Neutrophil (primary cell): ENCODE results near the gene CNTROB.

Experiments
- H3K27ac ChIP-seq: fragments of 200-600 bp; sonication (generic); 2 replicates; pipeline ENCODE4 v1.5.1; 2016; ENCODE audit warnings: mild to moderate bottlenecking, moderate library complexity
- H3K27me3 ChIP-seq: fragments of 200-600 bp; sonication (generic); 2 replicates; pipeline ENCODE4 v1.6.0; 2016; ENCODE audit warnings: mild to moderate bottlenecking
- H3K36me3 ChIP-seq: fragments of 200-600 bp; sonication (generic); 2 replicates; pipeline ENCODE4 v1.5.1; 2017
- H3K4me1 ChIP-seq, 2 experiments: fragments of 200-600 bp in 1 of 2; sonication (generic) in 1 of 2; 1 replicate in 1 of 2; 2 replicates in 1 of 2; pipeline versions ENCODE4 v1.5.1 to v1.6.1; 2013 to 2016; ENCODE audit warnings: low read depth in 1 of 2, low read length in 1 of 2, mild to moderate bottlenecking in 1 of 2, moderate library complexity in 1 of 2; ENCODE audit not compliant: control insufficient read depth in 1 of 2, insufficient read depth in 1 of 2
- H3K4me3 ChIP-seq, 2 experiments: fragments of 200-600 bp in 1 of 2; sonication (generic) in 1 of 2; 1 replicate in 1 of 2; 2 replicates in 1 of 2; pipeline ENCODE4 v1.5.1; 2013 to 2016; ENCODE audit warnings: low read depth in 1 of 2, low read length in 1 of 2, mild to moderate bottlenecking in 1 of 2, moderate library complexity in 1 of 2
- H3K9me3 ChIP-seq: fragments of 200-600 bp; sonication (generic); 2 replicates; pipeline ENCODE4 v1.5.1; 2016
- TF ChIP-seq, protein P1 (sequence below): fragments of 200-600 bp; sonication (generic); IDR thresholded peaks from 2 replicates; pipeline ENCODE4 v1.5.1; 2016; ENCODE audit warnings: antibody characterized with exemption

CNTROB gene

GRCh38 chr17:7982666-7983065, 50.7 kb downstream of the CNTROB start:
- Histone ChIP-seq H3K27me3 (no peaks in the 10 kb centered on the region), H3K4me3 (no peak overlapping the region), H3K36me3 (no peaks in the 10 kb centered on the region), H3K27ac (no peak overlapping the region), H3K4me1 (no peaks in the 10 kb centered on the region), H3K9me3 (no peaks in the 10 kb centered on the region)
- TF ChIP-seq, protein P1, sequence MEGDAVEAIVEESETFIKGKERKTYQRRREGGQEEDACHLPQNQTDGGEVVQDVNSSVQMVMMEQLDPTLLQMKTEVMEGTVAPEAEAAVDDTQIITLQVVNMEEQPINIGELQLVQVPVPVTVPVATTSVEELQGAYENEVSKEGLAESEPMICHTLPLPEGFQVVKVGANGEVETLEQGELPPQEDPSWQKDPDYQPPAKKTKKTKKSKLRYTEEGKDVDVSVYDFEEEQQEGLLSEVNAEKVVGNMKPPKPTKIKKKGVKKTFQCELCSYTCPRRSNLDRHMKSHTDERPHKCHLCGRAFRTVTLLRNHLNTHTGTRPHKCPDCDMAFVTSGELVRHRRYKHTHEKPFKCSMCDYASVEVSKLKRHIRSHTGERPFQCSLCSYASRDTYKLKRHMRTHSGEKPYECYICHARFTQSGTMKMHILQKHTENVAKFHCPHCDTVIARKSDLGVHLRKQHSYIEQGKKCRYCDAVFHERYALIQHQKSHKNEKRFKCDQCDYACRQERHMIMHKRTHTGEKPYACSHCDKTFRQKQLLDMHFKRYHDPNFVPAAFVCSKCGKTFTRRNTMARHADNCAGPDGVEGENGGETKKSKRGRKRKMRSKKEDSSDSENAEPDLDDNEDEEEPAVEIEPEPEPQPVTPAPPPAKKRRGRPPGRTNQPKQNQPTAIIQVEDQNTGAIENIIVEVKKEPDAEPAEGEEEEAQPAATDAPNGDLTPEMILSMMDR, result no peak

DNA sequence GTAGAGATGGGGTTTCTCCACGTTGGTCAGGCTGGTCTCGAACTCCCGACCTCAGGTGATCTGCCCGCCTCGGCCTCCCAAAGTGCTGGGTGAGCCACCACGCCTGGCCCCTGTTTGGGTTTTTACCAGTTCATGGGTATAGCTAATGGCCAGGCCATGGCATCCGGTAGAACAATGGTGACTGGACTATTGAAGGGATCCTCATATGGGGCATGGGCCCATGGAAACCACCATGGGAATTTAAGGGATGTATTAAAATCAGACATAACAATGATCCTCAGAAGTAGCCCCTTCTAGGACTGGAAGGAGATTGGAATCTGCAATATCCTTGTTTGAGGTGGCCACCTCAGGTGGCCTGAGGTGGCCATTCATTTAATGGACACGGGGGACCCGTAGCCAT, 52.9 kb downstream of the CNTROB start:
- Histone ChIP-seq H3K27ac (no peak overlapping the region), H3K36me3 (no peaks in the 10 kb centered on the region), H3K4me1 (peaks cover 8 to 11% of the 10 kb centered on the region in 2 experiments), H3K27me3 (no peaks in the 10 kb centered on the region), H3K4me3 (no peak overlapping the region), H3K9me3 (no peaks in the 10 kb centered on the region)
- TF ChIP-seq, protein P1, result no peak

GRCh38 chr17:7987112-7987893, 55.3 kb downstream of the CNTROB start:
- H3K27ac ChIP-seq, result no peak overlapping the region
- no peak overlapping the region for H3K4me3 ChIP-seq
- TF ChIP-seq, protein P1, result no peak
- peaks cover 12 to 21% of the 10 kb centered on the region in 2 experiments for H3K4me1 ChIP-seq
- H3K27me3 ChIP-seq, result no peaks in the 10 kb centered on the region
- H3K36me3 ChIP-seq, result no peaks in the 10 kb centered on the region
- no peaks in the 10 kb centered on the region for H3K9me3 ChIP-seq

DNA sequence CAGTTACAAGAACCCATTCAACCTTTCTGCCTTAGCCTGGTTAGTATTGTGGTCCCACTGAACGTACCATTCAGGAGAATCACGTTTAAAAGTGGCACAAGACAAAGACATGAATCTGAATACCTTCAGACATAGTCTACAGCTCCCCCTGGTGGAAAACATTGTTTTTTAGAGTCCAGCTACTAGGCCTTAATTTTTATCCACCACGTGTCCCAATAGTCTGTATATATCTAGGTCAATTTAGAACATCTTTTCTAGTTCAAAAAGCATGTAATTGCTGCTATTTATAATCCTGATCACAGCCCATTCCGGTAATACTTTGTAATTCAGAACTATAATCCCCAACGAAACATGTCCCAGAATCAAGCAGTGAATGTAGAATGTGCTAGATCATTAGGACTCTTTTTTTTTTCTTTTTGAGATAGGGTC, 56.8 kb downstream of the CNTROB start:
- H3K27ac ChIP-seq, result peak overlapping the region; percentile 77
- no peaks in the 10 kb centered on the region for H3K9me3 ChIP-seq
- H3K4me1 ChIP-seq, result peaks cover 12 to 21% of the 10 kb centered on the region in 2 experiments
- no peaks in the 10 kb centered on the region for H3K36me3 ChIP-seq
- H3K4me3 ChIP-seq, result no peak overlapping the region
- TF ChIP-seq, protein P1, result peak; percentile 75
- peaks cover 5% of the 10 kb centered on the region for H3K27me3 ChIP-seq

DNA sequence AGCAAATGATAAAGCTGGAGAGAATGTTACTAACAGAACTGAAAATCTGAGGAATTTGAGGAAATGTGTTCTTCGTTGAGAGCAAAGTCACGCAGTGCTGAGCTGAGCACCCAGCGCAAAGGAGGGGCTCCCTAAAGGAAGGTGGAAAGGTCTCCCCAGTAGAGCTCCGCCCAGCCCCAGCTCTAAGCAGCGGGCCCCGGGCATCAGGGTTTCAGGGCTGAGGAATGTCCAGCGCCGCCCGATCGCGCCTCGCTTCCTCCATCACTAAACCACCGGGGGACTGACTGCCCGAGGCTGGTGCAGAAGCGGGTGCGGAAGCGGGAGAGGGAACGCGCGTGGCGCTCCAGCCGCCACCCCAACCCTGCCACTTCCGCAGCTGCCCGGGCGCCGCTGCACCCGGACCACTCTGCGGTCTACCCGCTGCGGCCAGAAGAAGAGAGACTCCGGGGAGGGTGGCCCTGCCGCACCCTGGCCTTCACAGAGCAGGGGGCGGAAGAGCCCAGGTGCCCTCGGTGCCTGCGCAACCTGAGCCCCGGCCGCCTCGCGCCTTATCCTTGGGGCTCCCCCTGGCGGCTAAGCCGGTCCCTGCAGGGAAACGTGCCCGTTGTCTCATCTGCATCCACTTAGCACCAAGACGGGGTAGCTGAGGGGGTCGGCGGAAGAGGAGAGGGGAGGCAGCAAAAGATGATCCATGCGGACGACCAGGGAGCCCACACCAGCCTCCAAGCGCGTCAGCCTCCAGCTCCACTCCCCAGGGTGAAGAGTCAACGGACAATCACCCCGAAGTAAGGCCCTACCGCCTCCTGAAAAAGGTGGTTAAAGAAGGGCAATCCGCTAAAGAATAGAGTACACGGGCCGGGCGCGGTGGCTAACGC, 58.0 kb downstream of the CNTROB start:
- Histone ChIP-seq H3K36me3 (no peaks in the 10 kb centered on the region), H3K27ac (peak overlapping the region; percentile 77), H3K4me3 (peak overlapping the region; percentile 59 to 80), H3K9me3 (no peaks in the 10 kb centered on the region), H3K4me1 (peaks cover 12 to 21% of the 10 kb centered on the region in 2 experiments), H3K27me3 (peaks cover 5% of the 10 kb centered on the region)
- TF ChIP-seq, protein P1, result peak; percentile 98
